GM21381 (cell line): Measurements from ENCODE around the gene PDGFD.

Experiments
- ATAC-seq: cut with Tn5 transposase; IDR thresholded peaks from one replicate; pipeline ENCODE4 v1.9.1; 2021; ENCODE audit warnings: mild to moderate bottlenecking, moderate library complexity; ENCODE audit not compliant: unreplicated experiment

Gene PDGFD

GRCh38 chr11:104095791-104096190, 68.2 kb downstream of the PDGFD start:
- no peak for ATAC-seq

GRCh38 chr11:104094576-104094975, 69.4 kb downstream of the PDGFD start:
- no peak for ATAC-seq

- no peak for ATAC-seq
Measured at GRCh38 chr11:104093426-104094280, 70.3 kb downstream of the PDGFD start.

- no peak for ATAC-seq
Measured at GRCh38 chr11:104092744-104093143, 71.2 kb downstream of the PDGFD start.

- ATAC-seq, result no peak
Measured at GRCh38 chr11:104091281-104092096, 72.5 kb downstream of the PDGFD start.

GRCh38 chr11:104090767-104091166, 73.2 kb downstream of the PDGFD start:
- no peak for ATAC-seq

GRCh38 chr11:104089481-104089880, 74.5 kb downstream of the PDGFD start:
- ATAC-seq, result no peak

GRCh38 chr11:104086621-104087020, 77.3 kb downstream of the PDGFD start:
- ATAC-seq, result no peak

GRCh38 chr11:104078995-104079394, 85.0 kb downstream of the PDGFD start:
- ATAC-seq, result no peak

- no peak for ATAC-seq
Measured at GRCh38 chr11:104078245-104078644, 85.7 kb downstream of the PDGFD start.

- no peak for ATAC-seq
Measured at GRCh38 chr11:104076455-104076854, 87.5 kb downstream of the PDGFD start.

GRCh38 chr11:104075706-104076105, 88.2 kb downstream of the PDGFD start:
- ATAC-seq, result no peak

GRCh38 chr11:104075091-104075490, 88.9 kb downstream of the PDGFD start:
- ATAC-seq, result no peak

- peak; percentile 67 for ATAC-seq
Measured at GRCh38 chr11:104073950-104074705, 89.8 kb downstream of the PDGFD start.

- no peak for ATAC-seq
Measured at GRCh38 chr11:104067534-104067933, 96.4 kb downstream of the PDGFD start.

- no peak for ATAC-seq
Measured at GRCh38 chr11:104064034-104064630, 99.8 kb downstream of the PDGFD start.

GRCh38 chr11:104061853-104062521, 102.0 kb downstream of the PDGFD start:
- ATAC-seq, result no peak

- no peak for ATAC-seq
Measured at GRCh38 chr11:104060820-104061219, 103.1 kb downstream of the PDGFD start.

- no peak for ATAC-seq
Measured at GRCh38 chr11:104060004-104060794, 103.7 kb downstream of the PDGFD start.
